Medulla oblongata (tissue), 1 donor: ENCODE results near the gene STAT5A.
"Not testable (repeated sequence)": the region's sequence is repeated elsewhere in the genome, so short reads cannot be mapped to it uniquely, and the experiment has no call there.

ENCODE experiments used
- DNase-seq: peaks from one replicate; pipeline ENCODE4 v3.0.0-alpha.2; 2015; ENCODE audit errors: extremely low spot score

The STAT5A gene

DNA sequence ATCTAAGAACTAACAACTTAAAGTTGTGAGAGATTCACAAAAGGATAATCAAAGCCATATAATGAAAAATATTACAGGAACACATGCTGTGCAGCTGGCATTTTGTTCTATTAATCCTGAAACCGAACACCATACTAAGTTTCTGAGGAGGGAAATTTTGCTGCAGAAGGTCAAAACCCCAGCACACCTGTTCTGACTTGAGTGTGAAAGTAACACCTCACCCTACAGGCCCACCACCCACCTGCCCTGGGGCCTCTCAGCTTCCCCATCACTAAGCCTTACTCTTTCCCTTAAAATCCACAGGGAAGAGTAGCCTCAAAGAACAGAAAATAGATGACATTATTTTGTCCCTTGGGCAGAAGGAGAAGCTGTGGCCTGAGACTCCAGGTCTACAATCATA, 44.8 kb downstream of the STAT5A start:
- no peak for DNase-seq

DNA sequence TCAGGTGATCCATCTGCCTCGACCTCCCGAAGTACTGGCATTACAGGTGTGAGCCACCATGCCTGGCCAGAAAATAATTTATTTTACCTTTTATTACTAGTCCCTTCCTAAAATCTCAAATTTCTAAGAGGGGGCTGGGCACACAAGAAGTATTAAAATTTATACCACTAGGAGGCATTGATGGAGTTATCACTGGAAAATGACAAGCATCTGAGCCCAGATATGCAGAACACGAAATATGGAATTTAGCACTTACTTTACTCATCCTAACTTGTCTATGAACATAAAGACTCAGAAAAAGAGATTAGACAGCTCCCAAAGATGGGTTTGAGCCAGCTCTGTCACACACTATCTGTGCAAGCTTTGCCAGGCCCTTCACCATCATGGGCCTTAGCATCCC, 46.4 kb downstream of the STAT5A start:
- DNase-seq: no peak

DNA sequence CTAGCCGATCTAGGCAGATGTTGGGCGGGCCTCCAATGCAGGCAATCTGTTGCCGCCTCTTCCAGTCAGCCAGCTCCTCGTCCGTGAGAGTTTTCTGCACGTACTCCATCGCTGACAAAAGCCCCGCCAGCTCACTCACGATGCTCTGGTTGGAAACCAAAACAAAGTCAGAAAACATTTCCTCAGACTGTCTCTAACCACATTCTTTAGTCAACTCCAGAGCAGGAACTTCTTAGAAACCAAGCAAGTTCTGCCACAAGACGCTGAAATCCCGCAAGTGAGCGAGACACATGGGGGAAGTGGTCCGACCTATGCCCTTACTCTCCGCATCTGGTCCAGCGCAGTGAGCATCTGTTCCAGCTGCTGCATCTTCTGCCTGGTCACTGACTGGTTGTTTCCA, 49.1 kb downstream of the STAT5A start:
- DNase-seq: peak; percentile 56

DNA sequence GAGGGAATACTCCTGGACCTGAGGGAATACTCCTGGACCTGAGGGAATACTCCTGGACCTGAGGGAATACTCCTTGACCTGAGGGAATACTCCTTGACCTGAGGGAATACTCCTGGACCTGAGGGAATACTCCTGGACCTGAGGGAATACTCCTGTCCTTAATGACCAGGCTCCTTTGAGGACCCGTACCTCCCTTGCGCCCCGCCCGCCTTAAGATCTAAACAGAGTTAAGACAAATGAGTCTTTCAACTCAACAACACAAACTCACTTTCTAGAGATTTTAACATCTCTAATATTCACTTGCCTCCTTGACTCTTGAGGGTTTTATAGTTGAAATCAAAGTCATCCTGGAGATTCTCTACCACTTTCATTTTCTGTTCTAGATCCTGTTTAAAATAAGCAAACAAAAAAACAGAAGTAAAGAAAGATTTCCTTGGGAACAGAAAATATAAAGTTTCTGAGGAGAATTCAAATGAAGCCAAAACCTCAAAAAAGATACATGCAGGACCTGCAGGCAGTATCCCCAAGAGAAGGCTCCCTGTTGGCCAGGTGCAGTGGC, 50.2 kb downstream of the STAT5A start:
- DNase-seq: no peak

DNA sequence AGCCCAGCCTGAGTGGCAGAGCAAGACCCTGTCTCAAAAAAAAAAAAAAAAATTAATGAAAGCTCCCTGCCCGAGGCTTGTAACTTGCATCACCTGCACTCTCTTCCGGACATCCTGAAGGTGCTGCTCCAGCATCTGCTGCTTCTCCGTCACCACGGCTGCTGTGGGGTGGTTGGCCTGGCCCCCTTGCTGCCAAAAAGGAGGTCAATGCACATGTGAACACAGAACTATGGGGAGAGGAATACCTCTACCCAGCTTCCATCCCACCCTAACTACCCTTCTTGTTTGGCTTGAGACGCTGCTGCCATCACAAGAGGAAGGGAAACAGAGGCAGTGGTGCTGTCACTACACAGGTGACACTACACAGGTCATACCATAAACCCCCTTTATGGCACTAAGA, 50.9 kb downstream of the STAT5A start:
- DNase-seq: no peak

DNA sequence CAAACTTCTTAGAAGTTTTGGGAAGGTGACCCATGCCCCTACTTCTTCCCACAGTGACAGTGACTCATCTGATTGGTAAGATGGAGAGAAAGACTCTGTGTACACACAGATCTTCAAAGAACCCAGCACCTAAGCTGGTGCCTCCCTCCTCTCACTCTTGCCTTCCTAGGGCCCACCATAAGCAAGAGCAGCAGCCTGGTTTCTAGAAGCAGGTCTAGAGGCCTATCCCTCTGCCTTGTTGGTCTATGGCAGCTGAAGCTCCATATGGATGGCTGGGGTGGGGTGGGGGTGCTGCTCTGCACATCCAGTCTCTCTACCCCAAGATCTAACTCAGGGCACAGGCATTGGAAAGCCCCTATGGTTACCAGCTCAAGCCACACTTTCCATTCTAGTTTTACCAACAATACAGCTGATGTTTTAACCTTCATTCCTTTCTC, 52.4 kb downstream of the STAT5A start:
- no peak for DNase-seq

DNA sequence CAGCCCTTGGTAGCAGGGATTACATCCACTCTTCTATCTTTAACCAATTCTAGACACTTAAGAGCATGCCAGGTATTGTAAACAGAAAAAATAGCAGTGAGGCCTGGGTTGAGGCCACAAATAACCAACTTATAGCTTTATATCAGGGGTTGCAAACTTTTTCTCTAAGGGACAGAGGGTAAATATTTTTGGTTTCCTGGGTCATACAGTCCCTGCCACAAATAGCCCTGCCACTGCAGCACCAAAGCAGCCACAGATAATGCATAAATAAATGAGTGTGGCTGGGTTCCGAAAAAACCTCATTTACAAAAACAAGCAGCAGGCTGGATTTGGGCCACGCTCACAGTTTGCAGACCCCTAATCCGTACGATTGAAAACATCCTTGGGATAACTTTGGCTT, 53.3 kb downstream of the STAT5A start:
- no peak for DNase-seq

DNA sequence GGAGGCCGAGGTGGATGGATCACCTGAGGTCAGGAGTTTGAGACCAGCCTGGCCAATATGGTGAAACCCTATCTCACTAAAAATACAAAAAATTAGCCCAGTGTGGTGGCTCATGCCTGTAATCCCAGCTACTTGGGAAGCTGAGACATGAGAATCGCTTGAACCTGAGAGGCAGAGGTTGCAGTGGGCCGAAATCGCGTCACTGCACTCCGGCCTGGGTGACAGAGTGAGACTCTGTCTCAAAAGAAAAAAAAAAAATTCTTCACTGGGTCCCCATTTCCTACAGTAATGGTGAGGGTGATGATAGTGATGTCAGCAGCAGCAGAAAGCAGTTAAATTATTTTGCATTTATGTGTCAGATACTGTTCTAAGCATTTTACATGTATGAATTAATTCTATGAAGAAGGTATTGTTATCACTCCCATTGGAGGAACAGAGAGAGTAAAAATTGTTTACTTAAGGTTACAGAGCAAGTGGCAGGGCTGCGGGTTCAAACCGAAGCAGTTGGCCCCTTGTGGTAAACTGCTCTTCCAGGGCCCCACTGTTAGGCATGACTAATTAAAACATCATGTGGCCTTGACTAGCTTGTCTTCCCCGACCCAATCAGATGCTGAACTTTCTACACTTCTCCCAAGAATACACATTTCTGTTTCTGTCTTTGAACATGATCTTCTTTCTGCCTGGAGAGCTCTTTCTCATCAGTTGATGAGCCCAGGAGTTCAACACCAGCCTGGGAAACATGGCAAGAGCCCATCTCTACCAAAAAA, 54.1 kb downstream of the STAT5A start:
- DNase-seq: no peak

DNA sequence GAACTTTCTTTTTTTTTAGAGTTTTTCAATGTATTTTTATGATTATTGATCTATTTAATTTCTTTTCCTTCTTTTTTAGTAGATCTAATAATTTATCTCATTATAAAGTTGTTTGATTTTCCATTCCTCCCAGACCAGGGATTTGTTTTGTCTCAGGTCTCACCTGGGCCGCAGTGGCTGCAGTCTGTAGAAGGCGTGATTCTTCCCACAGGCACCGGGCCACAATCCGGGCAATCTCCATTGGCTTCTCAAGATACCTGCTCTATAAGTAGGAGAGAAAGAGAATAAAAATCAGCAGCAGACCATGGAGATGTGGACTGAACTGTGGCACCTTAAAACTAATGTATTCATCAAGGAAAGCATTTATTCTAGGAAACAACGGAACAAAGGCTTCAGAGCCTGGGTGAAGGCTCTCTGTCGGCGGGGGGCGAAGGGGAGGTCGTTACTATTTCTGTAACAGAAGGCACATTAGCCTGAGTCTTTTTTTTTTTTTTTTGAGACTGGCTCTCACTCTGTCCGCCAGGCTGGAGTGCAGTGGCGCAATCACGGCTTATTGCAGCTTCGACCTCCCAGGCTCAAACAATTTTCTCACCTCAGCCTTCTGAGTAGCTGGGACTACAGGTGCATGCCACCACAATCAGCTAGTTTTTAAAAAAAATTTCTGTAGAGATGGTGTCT, 57.2 kb downstream of the STAT5A start:
- DNase-seq: peak; percentile 40

DNA sequence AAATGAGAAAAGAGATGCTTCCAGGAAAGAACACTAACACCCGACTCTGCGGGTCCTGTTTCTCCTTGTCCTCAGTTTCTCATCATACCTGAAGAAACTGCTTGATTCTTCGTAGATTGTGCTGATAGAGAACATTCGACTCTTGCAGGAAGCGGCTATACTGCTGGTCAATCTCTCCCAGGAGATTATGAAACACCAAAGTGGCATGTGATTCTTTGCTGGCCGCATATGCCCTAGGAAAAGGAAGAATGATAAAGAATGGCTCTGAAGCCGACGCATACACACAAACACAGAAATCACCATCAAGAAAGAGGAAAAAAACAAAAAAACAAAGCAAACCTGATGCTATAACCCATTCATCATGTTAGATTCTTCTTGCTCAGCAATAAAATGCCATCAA, 58.2 kb downstream of the STAT5A start:
- peak; percentile 51 for DNase-seq

DNA sequence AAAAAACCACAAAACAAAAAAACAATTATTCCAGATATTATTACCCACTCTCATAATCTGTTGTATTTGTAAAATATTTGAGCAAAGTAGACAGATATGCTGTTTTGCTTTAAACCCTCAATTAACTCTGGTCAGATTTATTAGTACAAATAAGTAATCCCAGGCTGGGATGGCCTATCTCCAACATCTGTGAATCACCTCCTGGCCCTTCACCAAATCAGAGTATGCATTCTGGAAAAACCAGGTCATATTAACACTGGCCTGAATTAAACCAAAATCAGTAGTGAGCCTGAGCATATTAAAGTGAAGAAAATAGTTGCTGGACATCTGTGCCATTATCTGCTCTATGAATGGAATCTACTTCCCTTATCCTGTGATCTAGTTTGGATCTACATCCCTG, 58.9 kb downstream of the STAT5A start:
- no peak for DNase-seq

DNA sequence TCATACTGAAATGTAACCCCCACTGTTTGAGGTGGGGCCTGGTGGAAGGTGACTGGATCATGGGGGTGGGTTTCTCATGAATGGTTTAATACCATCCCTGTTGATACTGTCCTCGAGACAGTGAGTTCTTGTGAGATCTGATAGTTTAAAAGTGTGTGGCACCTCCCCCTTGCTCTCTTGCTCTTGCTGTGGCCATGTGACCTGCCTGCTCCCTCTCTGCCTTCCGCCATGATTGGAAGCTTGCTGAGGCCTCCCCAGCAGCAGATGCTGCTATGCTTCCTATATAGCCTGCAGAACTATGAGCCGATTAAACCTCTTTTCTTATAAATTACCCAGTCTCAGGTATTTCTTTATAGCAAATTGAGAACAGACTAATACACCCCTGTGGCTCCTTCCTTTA, 59.3 kb downstream of the STAT5A start:
- DNase-seq: no peak

DNA sequence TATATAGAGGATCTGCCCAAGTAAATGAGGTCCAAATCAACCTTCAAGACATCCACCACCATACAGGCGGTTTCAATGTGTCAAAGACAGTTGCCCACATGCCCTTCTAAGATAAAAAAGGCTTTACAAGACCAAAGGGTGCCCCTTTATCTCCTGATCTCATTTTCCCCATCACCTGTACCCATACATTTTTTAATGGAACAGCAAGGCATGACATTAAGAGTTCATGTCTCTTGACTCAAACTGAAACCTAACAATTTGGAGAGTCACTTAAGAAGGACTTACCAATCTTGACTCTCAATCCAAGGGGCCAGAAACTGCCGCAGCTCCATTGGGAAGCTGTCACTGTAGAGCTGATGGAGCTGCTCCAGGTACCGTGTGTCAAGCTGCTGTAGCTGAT, 59.8 kb downstream of the STAT5A start:
- DNase-seq: no peak

DNA sequence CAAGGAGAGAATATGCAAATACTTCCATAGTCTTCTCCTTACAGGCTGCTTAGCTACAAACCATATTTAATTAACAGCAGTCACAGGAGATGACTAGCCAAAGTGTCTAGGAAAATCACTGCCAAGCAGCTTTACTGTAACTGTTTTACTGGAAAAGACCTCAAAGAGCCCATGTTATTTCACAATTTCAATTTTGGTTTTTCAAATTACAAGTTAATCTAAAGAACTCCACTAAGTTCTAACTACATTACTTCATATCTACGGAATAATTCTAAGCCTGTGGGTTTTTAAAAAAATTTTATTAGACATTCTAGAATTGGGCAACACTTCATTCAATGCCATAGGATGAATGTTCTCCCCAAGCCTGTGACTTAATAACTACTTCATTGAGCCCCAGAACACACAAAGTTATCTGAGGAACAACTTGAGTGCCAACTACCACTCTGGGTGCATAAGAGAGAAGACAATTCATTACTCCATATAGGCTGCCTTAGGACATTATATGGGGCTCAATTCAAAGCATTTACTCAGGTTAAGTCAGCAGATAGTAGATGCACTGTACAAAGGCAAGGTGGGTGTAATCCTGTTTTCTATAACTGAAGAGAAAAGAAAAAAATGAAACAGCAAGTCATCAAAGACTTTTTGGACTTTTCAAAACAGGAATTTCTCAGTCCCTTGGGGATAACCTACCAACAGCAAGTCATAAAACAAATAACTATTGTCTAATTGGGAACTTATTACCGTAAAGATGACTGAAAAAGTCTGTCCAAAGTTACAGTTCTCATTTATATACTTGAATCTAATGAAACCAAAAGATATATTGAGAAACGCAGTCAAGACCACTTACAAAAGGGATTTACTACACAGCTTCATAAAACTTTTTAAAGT, 66.9 kb downstream of the STAT5A start:
- no peak for DNase-seq

DNA sequence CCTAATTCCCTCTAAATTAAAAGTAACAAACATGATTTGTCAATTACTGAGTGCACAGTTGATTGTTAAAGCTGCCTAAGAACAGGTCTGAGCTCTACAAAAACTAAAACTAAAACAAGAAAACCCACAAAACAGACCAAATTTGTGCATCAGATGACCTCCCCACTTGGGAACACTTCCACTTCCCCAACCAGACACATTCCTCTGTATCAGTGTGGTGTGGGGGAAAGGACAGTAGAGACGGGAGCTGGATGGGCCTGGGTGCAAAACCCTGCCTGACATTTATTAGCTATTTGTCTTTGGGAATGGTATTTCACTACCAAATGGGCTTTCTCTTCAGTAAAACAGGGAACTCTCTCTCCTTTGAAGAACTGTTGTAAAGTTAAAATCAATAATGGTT, 70.1 kb downstream of the STAT5A start:
- peak; percentile 52 for DNase-seq

DNA sequence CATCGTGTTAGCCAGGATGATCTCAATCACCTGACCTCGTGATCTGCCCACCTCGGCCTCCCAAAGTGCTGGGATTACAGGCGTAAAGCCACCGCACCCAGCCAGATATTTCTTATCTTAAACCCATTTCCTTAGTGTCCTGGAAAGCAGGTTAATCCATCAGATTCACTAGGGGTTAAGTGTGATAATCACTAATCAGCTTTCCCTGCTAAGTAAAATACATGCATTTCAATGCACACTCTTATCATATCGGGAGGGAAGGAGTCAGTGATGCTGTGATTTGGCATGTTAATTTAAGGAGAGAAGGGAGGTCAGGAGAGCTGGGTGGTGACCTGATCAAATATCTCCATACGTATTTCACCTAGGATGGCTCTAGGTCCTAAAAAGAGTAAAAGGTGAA, 70.8 kb downstream of the STAT5A start:
- no peak for DNase-seq

DNA sequence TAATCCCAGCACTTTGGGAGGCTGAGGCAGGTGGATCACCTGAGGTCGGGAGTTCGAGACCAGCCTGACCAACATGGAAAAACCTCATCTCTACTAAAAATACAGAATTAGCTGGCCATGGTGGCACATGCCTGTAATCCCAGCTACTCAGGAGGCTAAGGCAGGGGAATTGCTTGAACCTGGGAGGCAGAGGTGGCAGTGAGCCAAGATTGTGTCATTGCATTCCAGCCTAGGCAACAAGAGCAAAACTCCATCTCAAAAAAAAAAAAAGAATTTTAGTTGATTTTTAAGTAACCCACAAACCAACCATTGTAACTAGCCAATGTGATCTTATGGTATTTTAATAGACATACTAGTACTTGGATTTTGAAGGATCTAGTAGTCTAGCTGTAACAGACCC, 72.1 kb downstream of the STAT5A start:
- DNase-seq: not testable (repeated sequence)
